ENCODE measurements around the gene SLC5A7.

The SLC5A7 gene

GRCh38 chr2:107986278-107987217, at the start of gene SLC5A7:
SLC5A7 (plus strand) TSS chr2:107986524; CDS start chr2:107988156, 1,632 bp downstream.
- DNase-seq: no peak

GRCh38 chr2:107961395-107961794, 24.9 kb upstream of the SLC5A7 start:
- no peak for DNase-seq

- DNase-seq: no peak
Measured at GRCh38 chr2:107964185-107964584, 22.1 kb upstream of the SLC5A7 start.

- DNase-seq: no peak
Measured at GRCh38 chr2:107984707-107985106, 1.6 kb upstream of the SLC5A7 start.

GRCh38 chr2:107988108-107988507, 1.8 kb downstream of the SLC5A7 start:
- no peak for DNase-seq

GRCh38 chr2:107989445-107989844, 3.1 kb downstream of the SLC5A7 start:
- DNase-seq: no peak

GRCh38 chr2:107990718-107991117, 4.4 kb downstream of the SLC5A7 start:
- no peak for DNase-seq

GRCh38 chr2:107992069-107992468, 5.7 kb downstream of the SLC5A7 start:
- no peak for DNase-seq

- no peak for DNase-seq
Measured at GRCh38 chr2:107999158-107999557, 12.8 kb downstream of the SLC5A7 start.

- no peak for DNase-seq
Measured at GRCh38 chr2:108010912-108011591, 24.7 kb downstream of the SLC5A7 start.

GRCh38 chr2:108013305-108013704, 27.0 kb downstream of the SLC5A7 start:
- no peak for DNase-seq

- no peak for DNase-seq
Measured at GRCh38 chr2:108022628-108023027, 36.3 kb downstream of the SLC5A7 start.

- no peak for DNase-seq
Measured at GRCh38 chr2:108023776-108024175, 37.5 kb downstream of the SLC5A7 start.

- no peak for DNase-seq
Measured at GRCh38 chr2:108026092-108026794, 39.9 kb downstream of the SLC5A7 start.

- DNase-seq: no peak
Measured at GRCh38 chr2:108029496-108029895, 43.2 kb downstream of the SLC5A7 start.

GRCh38 chr2:108029912-108030311, 43.6 kb downstream of the SLC5A7 start:
- DNase-seq: no peak

GRCh38 chr2:108031471-108031941, 45.2 kb downstream of the SLC5A7 start:
- DNase-seq: no peak

GRCh38 chr2:108034843-108035242, 48.5 kb downstream of the SLC5A7 start:
- no peak for DNase-seq

- DNase-seq: no peak
Measured at GRCh38 chr2:108048752-108049151, 62.4 kb downstream of the SLC5A7 start.

- no peak for DNase-seq
Measured at GRCh38 chr2:108058576-108059137, 72.3 kb downstream of the SLC5A7 start.

GRCh38 chr2:108061439-108062042, 75.2 kb downstream of the SLC5A7 start:
- no peak for DNase-seq

Data from NCI-H510A (cell line).